K562 (cell line): ENCODE measurements around the gene RDH11. TPM values are rescaled to one million over a fixed set of nuclear protein-coding genes. Genes with fewer than 3 reads are reported as not detected.

Source experiments
- ATF7 ChIP-seq: fragments of 450-650 bp; IDR thresholded peaks from 2 replicates; pipeline ENCODE4 v1.7.1; 2014; ENCODE audit warnings: mild to moderate bottlenecking, moderate library complexity
- CREM ChIP-seq: IDR thresholded peaks from 2 replicates; pipeline ENCODE4 v1.6.1; 2014; ENCODE audit warnings: antibody characterized with exemption, low read depth
- CXXC5 ChIP-seq: fragments of 250-450 bp; sonication (Bioruptor Pico); IDR thresholded peaks from 2 replicates; pipeline ENCODE4 v1.8.0; 2022; ENCODE audit warnings: inconsistent platforms, mild to moderate bottlenecking, moderate library complexity
- FIP1L1 ChIP-seq: fragments of 200-400 bp; formaldehyde crosslinking; IDR thresholded peaks from 2 replicates; pipeline ENCODE4 v1.6.1; 2018; ENCODE audit warnings: mild to moderate bottlenecking, low read depth, low read length; ENCODE audit not compliant: poor library complexity, severe bottlenecking
- GABPA ChIP-seq: fragments of 200-800 bp; sonication (Bioruptor generic); conservative IDR thresholded peaks from 2 replicates; pipeline ENCODE4 v1.6.1; 2016; ENCODE audit warnings: low read depth, missing genetic modification characterization, missing compliant biosample characterization
- HCFC1 ChIP-seq: IDR thresholded peaks from 2 replicates; pipeline ENCODE4 v1.6.1; 2012; ENCODE audit warnings: low read depth, low read length, improper control_type of control experiment
- KDM5B ChIP-seq: fragments of 200-600 bp; sonication (generic); IDR thresholded peaks from 2 replicates; pipeline ENCODE4 v1.6.1; 2012; ENCODE audit warnings: low read depth, mild to moderate bottlenecking, moderate library complexity, low read length, control low read depth, inconsistent platforms; ENCODE audit not compliant: insufficient replicate concordance
- MEIS2 ChIP-seq: fragments of 450-650 bp; IDR thresholded peaks from 2 replicates; pipeline ENCODE4 v1.6.1; 2014; ENCODE audit warnings: mild to moderate bottlenecking; ENCODE audit not compliant: partially characterized antibody
- NCOA2 ChIP-seq, 2 experiments: fragments of 450-650 bp; IDR thresholded peaks; 2 replicates each; pipeline ENCODE4 v1.6.1; 2018; ENCODE audit warnings: mild to moderate bottlenecking in 2 of 2, moderate library complexity in 1 of 2; ENCODE audit not compliant: partially characterized antibody in 2 of 2
- NR3C1 ChIP-seq: sonication (generic); formaldehyde crosslinking; IDR thresholded peaks from 2 replicates; pipeline ENCODE4 v1.8.1; 2022; ENCODE audit warnings: missing genetic modification reagents
- NRF1 ChIP-seq, 2 experiments: fragments of 450-650 bp; IDR thresholded peaks in 1 of 2; conservative IDR thresholded peaks in 1 of 2; 2 replicates each; pipeline ENCODE4 v1.6.1; 2014; ENCODE audit warnings: mild to moderate bottlenecking in 2 of 2
- OTX1 ChIP-seq: fragments of 450-650 bp; formaldehyde crosslinking; IDR thresholded peaks from 2 replicates; pipeline ENCODE4 v1.4.0; 2022; ENCODE audit warnings: mild to moderate bottlenecking
- PML ChIP-seq: IDR thresholded peaks from 2 replicates; pipeline ENCODE4 v1.6.1; 2012; ENCODE audit warnings: low read length, inconsistent platforms
- POLR2A ChIP-seq: fragments of 450-650 bp; conservative IDR thresholded peaks from 2 replicates; pipeline ENCODE4 v1.6.1; 2016
- POLR2H ChIP-seq: IDR thresholded peaks from 2 replicates; pipeline ENCODE4 v1.6.1; 2016; ENCODE audit warnings: missing genetic modification characterization, low read depth, mild to moderate bottlenecking, control low read depth, missing compliant biosample characterization, moderate library complexity
- SIN3A ChIP-seq, 2 experiments: fragments of 150-350 bp in 1 of 2; IDR thresholded peaks; 2 replicates each; pipeline ENCODE4 v1.6.1; 2011 to 2016; ENCODE audit warnings: borderline replicate concordance in 2 of 2, low read depth in 2 of 2, low read length in 2 of 2, mild to moderate bottlenecking in 2 of 2, moderate library complexity in 2 of 2; ENCODE audit not compliant: control insufficient read depth in 1 of 2
- SMARCA4 ChIP-seq: fragments of 450-650 bp; IDR thresholded peaks from 2 replicates; pipeline ENCODE4 v1.6.1; 2016
- SREBF2 ChIP-seq: sonication (generic); formaldehyde crosslinking; IDR thresholded peaks from 2 replicates; pipeline ENCODE4 v1.4.0; 2020; ENCODE audit warnings: mild to moderate bottlenecking, missing genetic modification reagents
- polyA plus RNA-seq, 8 experiments: library from polyadenylated mRNA; depleted of rRNA in 4 of 8; stranded (reverse) in 5 of 8; unstranded in 3 of 8; fragments of >200 nt; fragmentation: Nextera tagmentation in 2 of 8; fragmentation: Illumina TruSeq in 1 of 8; extraction: Ambion mirVana in 2 of 8; extraction: Trizol in 1 of 8; gene quantifications; 2 replicates each; pipeline versions ENCODE4 v1.2.1 to v1.2.3, GENCODE V29; 2011 to 2014; ENCODE audit warnings: inconsistent platforms in 1 of 8, missing spikeins in 1 of 8
- total RNA-seq, 7 experiments: library from RNA; depleted of rRNA in 6 of 7; stranded (reverse); fragments of >200 nt in 6 of 7; fragmentation: Illumina TruSeq in 2 of 7; extraction: Trizol in 2 of 7; gene quantifications; 2 replicates each; pipeline versions ENCODE4 v1.2.1 to v1.2.3, GENCODE V29; 2011 to 2021; ENCODE audit warnings: low replicate concordance in 1 of 7
- TF ChIP-seq, protein P1 (sequence below), 2 experiments: fragments of 450-650 bp; IDR thresholded peaks; 2 replicates each; pipeline ENCODE4 v1.6.1; 2018; ENCODE audit warnings: mild to moderate bottlenecking in 2 of 2, low read depth in 1 of 2; ENCODE audit not compliant: partially characterized antibody in 2 of 2
- TF ChIP-seq, protein P2 (sequence below): fragments of 450-650 bp; IDR thresholded peaks from 2 replicates; pipeline ENCODE4 v1.6.1; 2014; ENCODE audit warnings: low read depth, mild to moderate bottlenecking, moderate library complexity, borderline replicate concordance
- TF ChIP-seq, protein P3 (sequence below): fragments of 200-800 bp; sonication (Bioruptor generic); IDR thresholded peaks from 2 replicates; pipeline ENCODE4 v1.6.1; 2017; ENCODE audit warnings: missing genetic modification characterization, missing compliant biosample characterization

Gene RDH11
- total and polyA plus RNA-seq, 9 of the 15 experiments (the other 6 are each of a cell fraction or from before 2014, with no cell fraction given), result 50.6 to 172 (median 70.5) TPM

DNA sequence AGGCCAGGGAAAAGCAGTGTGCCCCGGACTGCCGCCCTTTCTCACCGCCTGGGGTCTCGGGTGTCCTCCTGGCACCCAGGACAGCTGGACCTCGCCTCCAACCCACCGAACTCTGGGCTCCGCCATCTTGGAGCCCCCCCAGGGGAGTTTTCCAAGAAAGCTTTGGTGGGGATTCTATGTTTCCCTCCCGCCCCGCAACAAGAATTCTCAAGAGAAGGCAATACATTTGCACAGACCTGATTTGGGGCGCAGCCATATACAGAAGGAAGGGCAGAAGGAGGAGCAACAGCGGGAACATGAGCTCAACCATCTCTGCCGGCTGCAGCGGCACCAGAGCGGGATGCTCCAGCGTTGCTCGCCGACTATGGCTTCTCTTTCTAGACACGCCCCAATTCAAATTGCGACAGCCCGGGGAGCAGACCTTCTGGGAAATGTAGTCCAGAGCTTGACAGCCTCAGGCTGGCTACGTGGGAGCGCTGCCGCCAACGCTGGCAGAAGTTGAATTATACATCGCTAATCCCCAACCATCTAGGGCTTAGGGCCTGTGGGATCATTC, at the start of gene RDH11 (continued):
- TF ChIP-seq, protein P1, sequence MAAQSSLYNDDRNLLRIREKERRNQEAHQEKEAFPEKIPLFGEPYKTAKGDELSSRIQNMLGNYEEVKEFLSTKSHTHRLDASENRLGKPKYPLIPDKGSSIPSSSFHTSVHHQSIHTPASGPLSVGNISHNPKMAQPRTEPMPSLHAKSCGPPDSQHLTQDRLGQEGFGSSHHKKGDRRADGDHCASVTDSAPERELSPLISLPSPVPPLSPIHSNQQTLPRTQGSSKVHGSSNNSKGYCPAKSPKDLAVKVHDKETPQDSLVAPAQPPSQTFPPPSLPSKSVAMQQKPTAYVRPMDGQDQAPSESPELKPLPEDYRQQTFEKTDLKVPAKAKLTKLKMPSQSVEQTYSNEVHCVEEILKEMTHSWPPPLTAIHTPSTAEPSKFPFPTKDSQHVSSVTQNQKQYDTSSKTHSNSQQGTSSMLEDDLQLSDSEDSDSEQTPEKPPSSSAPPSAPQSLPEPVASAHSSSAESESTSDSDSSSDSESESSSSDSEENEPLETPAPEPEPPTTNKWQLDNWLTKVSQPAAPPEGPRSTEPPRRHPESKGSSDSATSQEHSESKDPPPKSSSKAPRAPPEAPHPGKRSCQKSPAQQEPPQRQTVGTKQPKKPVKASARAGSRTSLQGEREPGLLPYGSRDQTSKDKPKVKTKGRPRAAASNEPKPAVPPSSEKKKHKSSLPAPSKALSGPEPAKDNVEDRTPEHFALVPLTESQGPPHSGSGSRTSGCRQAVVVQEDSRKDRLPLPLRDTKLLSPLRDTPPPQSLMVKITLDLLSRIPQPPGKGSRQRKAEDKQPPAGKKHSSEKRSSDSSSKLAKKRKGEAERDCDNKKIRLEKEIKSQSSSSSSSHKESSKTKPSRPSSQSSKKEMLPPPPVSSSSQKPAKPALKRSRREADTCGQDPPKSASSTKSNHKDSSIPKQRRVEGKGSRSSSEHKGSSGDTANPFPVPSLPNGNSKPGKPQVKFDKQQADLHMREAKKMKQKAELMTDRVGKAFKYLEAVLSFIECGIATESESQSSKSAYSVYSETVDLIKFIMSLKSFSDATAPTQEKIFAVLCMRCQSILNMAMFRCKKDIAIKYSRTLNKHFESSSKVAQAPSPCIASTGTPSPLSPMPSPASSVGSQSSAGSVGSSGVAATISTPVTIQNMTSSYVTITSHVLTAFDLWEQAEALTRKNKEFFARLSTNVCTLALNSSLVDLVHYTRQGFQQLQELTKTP (IDR thresholded peaks at IDR 0.05; ENCODE audit: low read depth in 1 of 2, partially characterized antibody in 2 of 2), result peak in 1 of 2 experiments; percentile 75
- TF ChIP-seq, protein P2, sequence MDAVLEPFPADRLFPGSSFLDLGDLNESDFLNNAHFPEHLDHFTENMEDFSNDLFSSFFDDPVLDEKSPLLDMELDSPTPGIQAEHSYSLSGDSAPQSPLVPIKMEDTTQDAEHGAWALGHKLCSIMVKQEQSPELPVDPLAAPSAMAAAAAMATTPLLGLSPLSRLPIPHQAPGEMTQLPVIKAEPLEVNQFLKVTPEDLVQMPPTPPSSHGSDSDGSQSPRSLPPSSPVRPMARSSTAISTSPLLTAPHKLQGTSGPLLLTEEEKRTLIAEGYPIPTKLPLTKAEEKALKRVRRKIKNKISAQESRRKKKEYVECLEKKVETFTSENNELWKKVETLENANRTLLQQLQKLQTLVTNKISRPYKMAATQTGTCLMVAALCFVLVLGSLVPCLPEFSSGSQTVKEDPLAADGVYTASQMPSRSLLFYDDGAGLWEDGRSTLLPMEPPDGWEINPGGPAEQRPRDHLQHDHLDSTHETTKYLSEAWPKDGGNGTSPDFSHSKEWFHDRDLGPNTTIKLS, result peak; percentile 30; the same call in 1 of the 2 replicates
- peak; percentile 89 for TF ChIP-seq HCFC1
- TF ChIP-seq, protein P3, sequence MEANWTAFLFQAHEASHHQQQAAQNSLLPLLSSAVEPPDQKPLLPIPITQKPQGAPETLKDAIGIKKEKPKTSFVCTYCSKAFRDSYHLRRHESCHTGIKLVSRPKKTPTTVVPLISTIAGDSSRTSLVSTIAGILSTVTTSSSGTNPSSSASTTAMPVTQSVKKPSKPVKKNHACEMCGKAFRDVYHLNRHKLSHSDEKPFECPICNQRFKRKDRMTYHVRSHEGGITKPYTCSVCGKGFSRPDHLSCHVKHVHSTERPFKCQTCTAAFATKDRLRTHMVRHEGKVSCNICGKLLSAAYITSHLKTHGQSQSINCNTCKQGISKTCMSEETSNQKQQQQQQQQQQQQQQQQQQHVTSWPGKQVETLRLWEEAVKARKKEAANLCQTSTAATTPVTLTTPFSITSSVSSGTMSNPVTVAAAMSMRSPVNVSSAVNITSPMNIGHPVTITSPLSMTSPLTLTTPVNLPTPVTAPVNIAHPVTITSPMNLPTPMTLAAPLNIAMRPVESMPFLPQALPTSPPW (CRISPR knock-in tag), result peak; percentile 50
- TF ChIP-seq NCOA2 (IDR thresholded peaks at IDR 0.05; ENCODE audit: partially characterized antibody in 2 of 2), result no peak
- no peak for TF ChIP-seq OTX1 (CRISPR knock-in tag)
- TF ChIP-seq FIP1L1, result no peak
- peak; percentile 74; the same call in 1 of the 2 replicates for TF ChIP-seq PML
- TF ChIP-seq GABPA, result no peak
- TF ChIP-seq POLR2A, result peak; percentile 82
- TF ChIP-seq ATF7, result peak; percentile 43; the same call in 1 of the 2 replicates
- TF ChIP-seq SMARCA4, result no peak
- TF ChIP-seq SREBF2 (CRISPR knock-in tag), result no peak
- TF ChIP-seq NR3C1, result no peak
- peak; percentile 29 to 57; a peak in 3 of 4 replicates for TF ChIP-seq NRF1 (conservative IDR thresholded peaks at IDR 0.05 in 1 of 2, IDR thresholded peaks at IDR 0.05 in 1 of 2)
- TF ChIP-seq CXXC5 (CRISPR knock-in tag), result no peak
- peak in 1 of 2 experiments; percentile 57; a peak in 1 of 4 replicates for TF ChIP-seq SIN3A (IDR thresholded peaks at IDR 0.05; ENCODE audit: borderline replicate concordance in 2 of 2, control insufficient read depth in 1 of 2, low read depth in 2 of 2, low read length in 2 of 2)
- TF ChIP-seq CREM, result peak; percentile 62
- TF ChIP-seq MEIS2, result peak; percentile 18
- peak; percentile 39 for TF ChIP-seq KDM5B
- TF ChIP-seq POLR2H, result no peak
